ENCODE results near the gene FTHL17.

The FTHL17 gene

DNA sequence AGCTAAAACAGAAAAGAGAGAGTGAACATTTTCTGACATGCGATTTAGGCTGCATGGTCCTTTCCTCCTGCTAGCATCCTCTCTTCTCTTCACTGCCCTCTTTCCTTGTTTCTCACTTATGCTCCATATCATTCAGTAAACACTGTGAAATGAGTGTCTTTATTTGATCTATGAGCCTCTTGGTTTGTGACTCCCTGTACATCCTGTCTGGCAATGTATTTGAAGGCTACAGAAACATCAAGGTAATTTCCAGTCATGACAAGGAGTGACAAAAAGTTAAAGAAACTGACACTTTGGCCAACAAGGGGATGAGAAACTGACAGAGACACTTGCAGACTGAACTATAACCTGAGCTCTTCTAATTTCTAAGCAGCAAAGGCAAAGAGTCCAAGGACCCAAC lies 8.7 kb downstream of the FTHL17 start:
- DNase-seq, result no peak
- TF ChIP-seq GATA1 (IDR thresholded peaks at IDR 0.05; ENCODE audit: low read depth, low read length) (no peak), POLR2A (IDR thresholded peaks at IDR 0.05; ENCODE audit: low read length) (no peak)

DNA sequence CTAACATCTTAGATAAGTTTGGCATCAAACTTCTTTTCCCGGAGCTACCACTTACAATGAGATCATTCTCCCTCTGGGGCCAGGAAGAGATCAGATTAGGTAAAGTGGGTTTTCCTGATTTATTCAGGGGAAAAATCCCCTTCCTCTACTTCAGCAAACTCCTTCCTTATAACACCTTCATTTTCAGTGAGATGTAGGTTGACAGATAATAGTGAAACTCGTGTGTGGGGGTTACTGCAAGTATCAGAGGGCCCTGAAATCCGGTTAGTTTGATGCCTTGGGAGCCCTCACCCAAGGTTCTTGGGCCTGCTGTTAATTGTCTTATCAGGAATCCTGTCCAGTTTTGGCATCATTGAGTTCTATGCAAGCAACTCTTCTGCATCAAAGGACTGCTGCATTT lies 10.8 kb downstream of the FTHL17 start:
- TF ChIP-seq GATA1 (IDR thresholded peaks at IDR 0.05; ENCODE audit: low read depth, low read length) (no peak), POLR2A (IDR thresholded peaks at IDR 0.05; ENCODE audit: low read length) (no peak)
- DNase-seq, result no peak

DNA sequence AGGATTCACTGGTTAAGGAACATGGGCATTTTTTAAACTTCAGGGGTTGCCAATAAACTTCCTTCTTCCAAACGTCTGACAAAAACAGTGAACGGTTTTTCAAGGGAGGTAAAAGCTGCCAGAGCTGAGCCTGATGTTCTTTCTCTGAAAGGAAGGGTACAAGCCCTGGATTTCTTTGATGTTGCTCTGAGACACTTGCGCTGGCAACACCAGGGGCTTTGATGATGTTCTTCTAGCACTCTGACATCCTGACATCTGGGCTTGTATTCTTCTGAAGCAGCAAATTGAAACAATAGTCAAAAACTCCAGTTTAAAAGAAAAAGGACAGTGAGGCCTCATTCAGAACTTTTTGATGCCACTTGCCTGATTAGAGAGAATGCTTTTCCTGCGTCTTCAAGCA lies 11.8 kb downstream of the FTHL17 start:
- TF ChIP-seq POLR2A (IDR thresholded peaks at IDR 0.05; ENCODE audit: low read length), result no peak
- TF ChIP-seq GATA1 (IDR thresholded peaks at IDR 0.05; ENCODE audit: low read depth, low read length), result no peak
- no peak for DNase-seq

DNA sequence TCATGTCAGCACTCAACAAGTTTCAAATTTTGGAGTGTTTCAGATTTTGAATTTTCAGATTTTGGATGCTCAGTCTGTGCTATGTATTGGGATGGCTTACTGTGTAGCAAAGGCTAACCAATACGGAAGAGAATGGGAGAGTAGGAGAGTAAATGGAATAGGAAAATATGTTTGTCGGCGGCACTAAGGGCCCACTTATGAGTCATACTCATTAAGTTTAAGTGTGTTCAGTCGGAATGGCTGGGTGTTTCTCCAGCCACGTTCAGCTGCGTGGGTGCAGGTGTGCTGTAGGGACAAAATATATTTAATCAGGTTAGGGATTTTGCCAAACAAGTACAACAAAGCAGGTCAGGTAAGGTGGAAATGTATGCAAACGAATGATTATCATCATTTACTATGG lies 13.6 kb downstream of the FTHL17 start:
- no peak for DNase-seq
- no peak for TF ChIP-seq GATA1 (IDR thresholded peaks at IDR 0.05; ENCODE audit: low read depth, low read length)
- TF ChIP-seq POLR2A (IDR thresholded peaks at IDR 0.05; ENCODE audit: low read length), result no peak

DNA sequence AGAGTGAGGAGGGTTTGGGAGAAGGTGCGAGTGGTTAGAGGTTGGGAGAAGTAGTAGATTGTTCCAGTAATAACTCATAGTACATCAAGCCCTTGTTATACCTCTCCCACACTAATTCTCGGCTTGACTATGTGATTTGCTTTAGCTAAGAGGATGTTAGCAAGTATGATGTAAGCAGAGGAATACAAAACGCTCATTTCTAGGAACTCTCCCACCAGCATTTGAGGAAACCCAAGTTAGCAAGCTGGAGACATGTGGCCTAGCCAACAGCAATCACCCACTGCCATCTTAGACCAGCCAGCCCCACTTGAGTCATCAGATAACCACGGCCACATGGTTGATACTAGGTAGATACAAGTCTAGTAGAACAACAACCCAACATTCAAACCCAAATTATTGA lies 14.2 kb downstream of the FTHL17 start:
- no peak for DNase-seq
- TF ChIP-seq GATA1 (IDR thresholded peaks at IDR 0.05; ENCODE audit: low read depth, low read length), result no peak
- TF ChIP-seq POLR2A (IDR thresholded peaks at IDR 0.05; ENCODE audit: low read length), result no peak

DNA sequence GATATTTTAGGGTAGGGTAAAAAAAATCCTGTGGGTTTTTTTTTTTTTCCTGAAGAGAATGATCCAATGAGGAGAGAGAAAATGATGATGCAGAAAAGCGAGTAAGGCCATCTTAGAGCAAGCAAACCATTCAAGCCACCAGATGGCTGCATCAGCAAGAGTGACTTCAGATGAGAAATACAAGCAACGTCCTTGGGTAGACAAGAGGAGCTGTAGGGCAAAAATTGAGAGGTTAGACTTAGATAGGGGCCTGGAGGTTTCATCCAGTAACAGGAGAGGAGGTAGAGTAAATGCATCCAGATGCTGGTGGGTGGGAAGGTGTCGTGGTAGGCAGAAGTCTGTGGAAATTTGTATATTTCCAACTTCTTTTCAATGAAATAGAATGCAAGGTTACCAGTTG lies 14.6 kb downstream of the FTHL17 start:
- no peak for TF ChIP-seq POLR2A (IDR thresholded peaks at IDR 0.05; ENCODE audit: low read length)
- TF ChIP-seq GATA1 (IDR thresholded peaks at IDR 0.05; ENCODE audit: low read depth, low read length), result no peak
- DNase-seq, result no peak

DNA sequence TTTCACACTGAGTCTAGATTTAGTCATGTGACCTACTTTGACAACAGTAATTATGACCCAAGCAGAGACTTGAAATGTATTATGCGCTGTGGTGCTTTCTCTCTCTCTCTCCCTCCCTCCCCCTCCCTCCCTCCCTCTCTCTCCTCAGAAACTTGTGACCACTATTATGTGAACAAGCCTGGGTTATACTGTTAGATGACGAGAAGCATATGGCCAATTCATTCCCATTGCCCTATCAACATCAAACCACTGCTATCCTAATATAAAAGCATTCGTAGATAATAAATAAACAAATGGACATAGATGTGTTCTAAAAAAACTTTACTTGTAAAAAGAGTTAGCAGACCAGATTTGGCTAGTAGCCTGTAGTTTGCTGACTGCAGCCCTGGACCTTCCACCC lies 18.2 kb downstream of the FTHL17 start:
- DNase-seq, result no peak
- TF ChIP-seq POLR2A (IDR thresholded peaks at IDR 0.05; ENCODE audit: low read length) (no peak), GATA1 (IDR thresholded peaks at IDR 0.05; ENCODE audit: low read depth, low read length) (no peak)

DNA sequence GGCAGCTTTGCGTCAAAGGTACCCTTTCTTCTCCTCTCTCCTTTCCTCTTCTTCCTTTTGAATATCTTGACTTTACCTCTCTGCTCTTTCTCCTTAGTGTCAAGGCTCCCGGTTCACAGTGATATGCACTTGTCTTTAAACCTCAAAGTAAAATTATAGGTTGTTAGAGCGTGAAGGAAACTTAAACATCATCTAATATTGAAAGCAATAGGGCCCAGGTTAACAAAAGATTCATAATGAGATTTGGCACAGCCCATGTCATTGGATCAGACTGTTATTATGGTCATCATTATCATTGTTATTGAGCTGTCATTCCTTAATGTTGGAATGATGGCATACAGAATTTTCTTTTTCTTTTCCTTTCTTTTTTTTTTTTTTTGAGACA lies 32.5 kb downstream of the FTHL17 start:
- DNase-seq, result no peak
- no peak for TF ChIP-seq GATA1 (IDR thresholded peaks at IDR 0.05; ENCODE audit: low read depth, low read length)
- TF ChIP-seq POLR2A (IDR thresholded peaks at IDR 0.05; ENCODE audit: low read length), result no peak

DNA sequence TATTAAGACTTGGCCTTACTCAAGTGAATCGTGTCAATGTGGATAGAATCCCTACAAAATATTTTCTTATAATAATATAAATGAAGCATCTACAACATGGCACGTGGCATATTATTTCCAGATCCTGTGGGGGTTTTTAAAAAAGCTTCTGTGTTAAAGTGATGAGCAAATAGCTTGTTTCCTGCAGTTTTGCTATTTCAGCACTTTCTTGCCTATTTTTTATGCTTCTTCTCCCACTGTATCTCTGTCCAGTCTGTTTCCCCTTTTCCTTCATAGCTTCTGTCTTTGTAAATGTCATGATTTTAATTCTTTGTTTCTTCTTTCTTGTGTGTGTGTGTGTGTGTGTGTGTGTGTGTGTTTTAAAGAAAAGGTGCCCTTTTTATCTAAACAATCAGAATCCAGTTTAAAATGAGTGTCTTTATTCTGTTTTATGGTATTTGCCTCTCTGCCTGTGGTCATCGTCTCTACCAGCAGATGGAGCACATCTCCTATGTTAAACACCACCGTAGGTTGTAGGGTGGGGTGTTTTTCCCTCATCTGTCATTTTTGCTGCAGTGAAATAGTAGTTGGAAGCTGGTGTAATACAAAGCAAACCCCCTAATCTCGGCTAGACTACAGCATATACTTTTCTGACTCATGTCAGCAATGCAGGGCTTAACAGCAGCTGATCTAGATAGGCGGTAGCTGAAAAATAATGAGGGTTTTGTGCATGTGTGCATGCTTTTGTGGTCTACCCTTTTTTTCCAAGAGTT lies 33.1 kb downstream of the FTHL17 start:
- TF ChIP-seq GATA1 (IDR thresholded peaks at IDR 0.05; ENCODE audit: low read depth, low read length) (no peak), POLR2A (IDR thresholded peaks at IDR 0.05; ENCODE audit: low read length) (no peak)
- DNase-seq, result peak; percentile 2 to 32

DNA sequence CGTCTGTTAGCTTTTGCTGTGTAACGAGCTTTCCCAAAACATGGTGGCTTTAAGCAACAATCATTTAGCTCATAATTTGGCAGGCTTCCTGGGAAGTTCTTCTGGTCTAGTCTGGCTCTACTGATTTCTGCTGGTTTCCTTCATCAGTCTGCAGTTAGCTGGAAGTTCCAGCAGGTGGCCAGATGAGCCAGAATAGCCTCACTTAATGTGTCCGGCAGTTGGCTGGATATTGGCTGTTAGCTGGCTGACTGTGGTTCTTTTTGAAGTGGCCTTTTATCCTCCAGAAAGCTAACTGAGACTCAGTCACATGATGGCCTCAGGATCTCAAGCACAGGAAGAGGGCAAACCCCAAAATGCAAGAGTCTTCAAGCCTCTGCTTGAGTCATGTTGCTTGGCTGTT lies 34.9 kb downstream of the FTHL17 start:
- DNase-seq, result peak; percentile 0 to 11

DNA sequence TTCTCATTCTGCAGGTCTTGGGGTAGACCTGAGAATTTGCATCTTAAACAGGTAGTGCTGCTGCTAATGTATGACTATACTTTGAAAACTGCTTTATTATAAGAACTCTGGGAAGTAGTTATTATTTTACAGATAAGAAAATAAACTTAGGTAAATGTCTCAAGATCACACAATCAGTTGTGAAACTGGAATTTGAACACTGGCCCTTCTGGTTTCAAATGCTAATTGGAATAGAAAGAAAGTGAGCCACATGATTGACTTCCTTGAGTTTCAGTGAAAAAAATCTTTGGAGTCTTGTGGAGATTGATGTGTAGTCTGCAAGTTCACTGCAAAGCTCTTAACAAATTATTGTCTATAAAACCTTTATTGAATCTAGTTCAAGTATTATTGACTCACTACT lies 44.5 kb downstream of the FTHL17 start:
- no peak for DNase-seq
- TF ChIP-seq POLR2A (IDR thresholded peaks at IDR 0.05; ENCODE audit: low read length) (no peak), GATA1 (IDR thresholded peaks at IDR 0.05; ENCODE audit: low read depth, low read length) (no peak)

More for the DNA sequence above, 34.9 kb downstream of the FTHL17 start:
- TF ChIP-seq GATA1 (IDR thresholded peaks at IDR 0.05; ENCODE audit: low read depth, low read length) (no peak), POLR2A (IDR thresholded peaks at IDR 0.05; ENCODE audit: low read length) (no peak)

DNA sequence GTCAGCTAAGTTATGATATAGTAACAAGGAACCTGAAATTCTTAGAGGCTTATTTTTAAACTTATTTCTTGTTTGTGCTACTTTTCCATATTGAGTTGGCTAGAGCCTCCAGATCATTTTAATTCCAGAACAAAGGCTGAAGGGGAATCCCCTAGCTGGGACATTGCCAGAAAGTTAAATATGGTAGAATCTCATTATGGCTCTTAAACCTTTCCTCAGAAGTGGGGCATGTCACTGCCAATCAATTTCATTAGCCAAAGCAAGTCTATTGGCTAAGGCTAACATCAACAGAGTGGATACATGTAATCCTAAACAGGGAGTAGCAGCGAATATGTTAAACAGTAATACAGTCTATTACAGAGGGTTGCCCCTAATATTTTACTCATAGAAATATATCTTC lies 47.0 kb downstream of the FTHL17 start:
- TF ChIP-seq POLR2A (IDR thresholded peaks at IDR 0.05; ENCODE audit: low read length), result no peak
- no peak for TF ChIP-seq GATA1 (IDR thresholded peaks at IDR 0.05; ENCODE audit: low read depth, low read length)
- DNase-seq, result no peak

DNA sequence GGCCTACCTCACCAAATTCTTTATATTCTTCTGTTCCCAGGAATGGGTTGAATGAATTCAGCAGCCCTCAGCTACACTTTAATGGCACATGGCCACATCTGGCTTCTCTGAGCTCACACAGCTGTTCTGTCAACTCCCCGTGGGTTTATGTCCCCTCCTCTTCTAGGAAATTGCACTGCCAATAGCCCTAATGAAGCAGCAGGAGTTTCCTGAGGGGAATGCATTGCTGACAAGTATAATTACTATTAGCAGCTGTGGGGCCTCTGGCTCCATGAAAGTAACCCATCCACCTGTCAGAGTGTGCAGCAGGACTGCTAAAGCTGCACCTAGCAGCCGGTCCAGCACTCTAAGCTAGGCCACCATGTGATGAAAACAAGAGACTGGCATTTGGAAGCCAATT lies 50.3 kb downstream of the FTHL17 start:
- no peak for DNase-seq
- no peak for TF ChIP-seq POLR2A (IDR thresholded peaks at IDR 0.05; ENCODE audit: low read length)
